SK-N-MC (cell line): ENCODE measurements around the gene ACSS2.

ENCODE experiments used
- EZH2 ChIP-seq: fragments of 200-600 bp; sonication (generic); IDR thresholded peaks from one replicate; pipeline ENCODE4 v1.6.1; 2017; ENCODE audit warnings: antibody characterized with exemption
- FOXP2 ChIP-seq: optimal IDR thresholded peaks from 2 replicates; pipeline ENCODE3; 2011; ENCODE audit warnings: mild to moderate bottlenecking, moderate library complexity; ENCODE audit not compliant: insufficient read depth; ENCODE audit errors: extremely low read length, control extremely low read depth
- POLR2AphosphoS5 ChIP-seq: IDR thresholded peaks from 2 replicates; pipeline ENCODE4 v1.6.1; 2012; ENCODE audit warnings: mild to moderate bottlenecking, low read depth, low read length, borderline replicate concordance

DNA sequence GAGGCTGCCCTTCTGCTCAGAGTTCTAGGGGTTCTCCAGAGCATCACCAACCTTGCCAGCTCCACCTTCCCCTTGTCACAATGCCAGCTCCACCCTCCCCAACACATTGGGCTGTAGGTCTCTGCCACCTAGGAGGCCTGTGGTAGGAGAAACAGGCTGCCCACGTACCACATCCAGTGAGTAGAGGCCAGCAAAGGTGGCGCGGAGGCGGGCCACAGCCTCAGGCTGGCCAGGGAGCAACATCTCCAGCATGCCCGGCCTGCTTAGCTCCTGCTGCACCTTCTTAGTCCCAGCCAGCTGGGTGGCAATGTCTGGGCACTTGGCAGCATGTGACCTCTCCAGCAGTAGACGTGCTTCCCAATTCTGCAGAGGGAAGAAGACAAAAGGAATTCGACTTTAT lies 55.4 kb downstream of the ACSS2 start:
- TF ChIP-seq EZH2 (no peak), POLR2AphosphoS5 (no peak), FOXP2 (no peak)
